Measurements from ENCODE around the gene WDR20.

- TF ChIP-seq POLR2A (IDR thresholded peaks at IDR 0.05), result no peak
- TF ChIP-seq CTCF (IDR thresholded peaks at IDR 0.05), result no peak
Measured at GRCh38 chr14:102194856-102195255, 55.2 kb downstream of the WDR20 start.

Measured in suprapubic skin (tissue), 3 donors.